Measurements from ENCODE around the gene C12orf56. TPM values are rescaled to one million over a fixed set of nuclear protein-coding genes. Genes with fewer than 3 reads are reported as not detected.

C12orf56 gene
- total and polyA plus RNA-seq, 9 of the 15 experiments (the other 6 are each of a cell fraction or from before 2014, with no cell fraction given), result 0.40 to 4.8 (median 1.2) TPM

GRCh38 chr12:64311877-64312276 lies 78.7 kb downstream of the C12orf56 start (continued):
- TF ChIP-seq, protein P1, sequence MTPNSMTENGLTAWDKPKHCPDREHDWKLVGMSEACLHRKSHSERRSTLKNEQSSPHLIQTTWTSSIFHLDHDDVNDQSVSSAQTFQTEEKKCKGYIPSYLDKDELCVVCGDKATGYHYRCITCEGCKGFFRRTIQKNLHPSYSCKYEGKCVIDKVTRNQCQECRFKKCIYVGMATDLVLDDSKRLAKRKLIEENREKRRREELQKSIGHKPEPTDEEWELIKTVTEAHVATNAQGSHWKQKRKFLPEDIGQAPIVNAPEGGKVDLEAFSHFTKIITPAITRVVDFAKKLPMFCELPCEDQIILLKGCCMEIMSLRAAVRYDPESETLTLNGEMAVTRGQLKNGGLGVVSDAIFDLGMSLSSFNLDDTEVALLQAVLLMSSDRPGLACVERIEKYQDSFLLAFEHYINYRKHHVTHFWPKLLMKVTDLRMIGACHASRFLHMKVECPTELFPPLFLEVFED (CRISPR knock-in tag; conservative IDR thresholded peaks at IDR 0.05), result no peak
- TF ChIP-seq ZC3H8 (IDR thresholded peaks at IDR 0.05) (no peak), TAL1 (IDR thresholded peaks at IDR 0.05) (no peak)

- FAIRE-seq (no peak), ATAC-seq (peak; percentile 42), DNase-seq (ENCODE audit: extremely low read depth in 1 of 4, low spot score in 3 of 4) (no peak)
- Histone ChIP-seq H4K20me1 (replicated peaks; ENCODE audit: control insufficient read depth, insufficient read depth, low read length) (no peaks in the 10 kb centered on the region), H3K4me2 (ENCODE audit: insufficient read depth, low read length) (no peak overlapping the region), H3K27ac (ENCODE audit: extremely low read depth, low read depth, low read length) (no peak overlapping the region), H3K4me1 (replicated peaks in 1 of 2; ENCODE audit: control insufficient read depth in 2 of 2, insufficient read depth in 2 of 2, low read length in 2 of 2) (no peaks in the 10 kb centered on the region), H3K9ac (ENCODE audit: insufficient read depth in 1 of 2, low read depth in 2 of 2, low read length in 2 of 2) (no peak overlapping the region), H3K4me3 (no peak overlapping the region), H3K9me3 (replicated peaks; ENCODE audit: control insufficient read depth, insufficient read depth, low read depth, low read length) (no peaks in the 10 kb centered on the region), H3K27me3 (ENCODE audit: control insufficient read depth in 2 of 2, insufficient read depth in 2 of 2, low read length in 2 of 2) (peaks cover 6 to 11% of the 10 kb centered on the region in 2 experiments; a peak in 4 of 5 replicates), H3K79me2 (ENCODE audit: control insufficient read depth, insufficient read depth, low read length) (no peaks in the 10 kb centered on the region), H2AFZ (ENCODE audit: low read depth, low read length) (no peak overlapping the region), H3K9me1 (ENCODE audit: control insufficient read depth, insufficient read depth, low read length) (no peaks in the 10 kb centered on the region), H3K36me3 (ENCODE audit: control insufficient read depth, insufficient read depth, low read length) (no peaks in the 10 kb centered on the region)
- 4% methylated on average over 10 of the region's 10 CpGs for WGBS (ENCODE audit: insufficient coverage, low coverage, missing lambda C conversion rate)
- in situ Hi-C loops (cut with MboI), result no loop called here
- intact Hi-C loops (cut with micrococcal nuclease), result no loop called here
- ChIA-PET CTCF (ENCODE audit: low intra/inter-chr PET ratio) (no interaction called here), POLR2A (no interaction called here)
- no peak for TF ChIP-seq ZNF518B (CRISPR knock-in tag; IDR thresholded peaks at IDR 0.05)
- TF ChIP-seq MECOM (CRISPR knock-in tag; IDR thresholded peaks at IDR 0.05), result no peak
- TF ChIP-seq SMARCA4 (IDR thresholded peaks at IDR 0.05), result no peak
- no peak for TF ChIP-seq IRF2 (CRISPR knock-in tag; IDR thresholded peaks at IDR 0.05)
- no peak for TF ChIP-seq NFE2 (IDR thresholded peaks at IDR 0.05; ENCODE audit: low read depth)
- TF ChIP-seq TCF7 (IDR thresholded peaks at IDR 0.05; ENCODE audit: borderline replicate concordance), result no peak
- BruUV-seq (replicated peaks), result no TSS peak
Observed at GRCh38 chr12:64304571-64304970, 86.0 kb downstream of the C12orf56 start.

Data from K562 (cell line).